A549 (cell line): ENCODE results near the gene NAT8L. TPM values are rescaled to one million over a fixed set of nuclear protein-coding genes. Genes with fewer than 3 reads are reported as not detected.

Source experiments
- ATAC-seq, 2 experiments: fragments of 200-7000 bp in 1 of 2; fragments of >200 bp in 1 of 2; cut with Nextera tagmentation in 1 of 2; cut with Tn5 transposase in 1 of 2; 3 replicates each; pipeline versions ENCODE4 v1.8.0 to v1.9.1; 2018 to 2020; ENCODE audit warnings: mild to moderate bottlenecking in 1 of 2, moderate library complexity in 1 of 2
- CTCF ChIA-PET: fragments of 300-600 bp; sonication (Branson Sonifier 250); formaldehyde crosslinking; extraction: SDS; loops from one replicate; lab custom pipeline; 2021; ENCODE audit warnings: antibody characterized with exemption, inconsistent platforms; lab: Yijun Ruan, JAX
- POLR2A ChIA-PET: fragments of 350-600 bp; formaldehyde crosslinking; extraction: SDS; loops from one replicate; lab custom pipeline; 2021; ENCODE audit warnings: antibody characterized with exemption, inconsistent platforms; lab: Yijun Ruan, JAX
- DNase-seq, 2 experiments: peaks; one replicate each; pipeline versions ENCODE4 v3.0.0 to v3.0.0-alpha.2; 2011 to 2016; ENCODE audit warnings: low read depth in 1 of 2, low spot score in 1 of 2
- FAIRE-seq: peaks from 2 replicates; lab custom pipeline; 2011; peaks lifted over from hg19 to GRCh38; lab: Jason Lieb, UNC
- H3K27ac ChIP-seq, 2 experiments: fragments of >200 bp; sonication (Bioruptor Twin); formaldehyde crosslinking; 3 replicates each; pipeline ENCODE4 v1.5.1; 2016 to 2017
- H3K4me1 ChIP-seq: fragments of >200 bp; sonication (Bioruptor Twin); formaldehyde crosslinking; 3 replicates; pipeline ENCODE4 v1.6.1; 2016
- H3K4me2 ChIP-seq: fragments of >200 bp; sonication (Bioruptor Twin); formaldehyde crosslinking; 3 replicates; pipeline ENCODE4 v1.6.1; 2016
- H3K4me3 ChIP-seq: fragments of >200 bp; sonication (Bioruptor Twin); formaldehyde crosslinking; 3 replicates; pipeline ENCODE4 v1.5.1; 2016
- H3K9me3 ChIP-seq: fragments of >200 bp; sonication (Bioruptor Twin); formaldehyde crosslinking; 3 replicates; pipeline ENCODE4 v1.6.1; 2016
- ATOH8 ChIP-seq: fragments of 250-450 bp; sonication (Bioruptor Pico); IDR thresholded peaks from 2 replicates; pipeline ENCODE4 v1.5.0; 2020; ENCODE audit warnings: low read depth, mild to moderate bottlenecking, moderate library complexity
- BCL3 ChIP-seq: fragments of >200 bp; sonication (Bioruptor Twin); formaldehyde crosslinking; IDR thresholded peaks from 3 replicates; pipeline ENCODE4 v1.6.1; 2016
- BHLHE40 ChIP-seq: IDR thresholded peaks from 2 replicates; pipeline ENCODE4 v1.6.1; 2012; ENCODE audit warnings: low read depth, low read length, inconsistent platforms
- CBX8 ChIP-seq: fragments of 200-600 bp; sonication (generic); IDR thresholded peaks from 2 replicates; pipeline ENCODE4 v1.6.1; 2016
- E2F6 ChIP-seq: IDR thresholded peaks from 2 replicates; pipeline ENCODE4 v1.6.1; 2012; ENCODE audit warnings: low read depth, borderline replicate concordance
- EHMT2 ChIP-seq: fragments of 200-600 bp; sonication (generic); IDR thresholded peaks from 2 replicates; pipeline ENCODE4 v1.6.1; 2016; ENCODE audit warnings: antibody characterized with exemption, low read depth, mild to moderate bottlenecking, moderate library complexity
- FOSB ChIP-seq: fragments of 250-450 bp; sonication (Bioruptor Pico); IDR thresholded peaks from 2 replicates; pipeline ENCODE4 v1.5.0; 2020; ENCODE audit warnings: mild to moderate bottlenecking, moderate library complexity
- FOXS1 ChIP-seq: fragments of 250-450 bp; sonication (Bioruptor Pico); IDR thresholded peaks from 2 replicates; pipeline ENCODE4 v1.5.0; 2020; ENCODE audit warnings: mild to moderate bottlenecking, moderate library complexity
- GATA3 ChIP-seq: IDR thresholded peaks from 2 replicates; pipeline ENCODE4 v1.6.1; 2012; ENCODE audit warnings: borderline replicate concordance
- HDAC2 ChIP-seq: fragments of 200-600 bp; sonication (generic); IDR thresholded peaks from 2 replicates; pipeline ENCODE4 v1.6.1; 2016
- HOXB13 ChIP-seq: fragments of 250-450 bp; sonication (Bioruptor Pico); IDR thresholded peaks from 2 replicates; pipeline ENCODE4 v1.5.0; 2020; ENCODE audit warnings: low read depth, mild to moderate bottlenecking, moderate library complexity
- HOXB5 ChIP-seq: fragments of 250-450 bp; sonication (Bioruptor Pico); IDR thresholded peaks from 2 replicates; pipeline ENCODE4 v1.5.0; 2020; ENCODE audit warnings: mild to moderate bottlenecking, moderate library complexity
- MAFK ChIP-seq: fragments of 450-650 bp; IDR thresholded peaks from 2 replicates; pipeline ENCODE4 v1.6.1; 2014; ENCODE audit not compliant: partially characterized antibody
- NPAS2 ChIP-seq: fragments of 250-450 bp; sonication (Bioruptor Pico); IDR thresholded peaks from 2 replicates; pipeline ENCODE4 v1.8.0; 2022; ENCODE audit warnings: mild to moderate bottlenecking, moderate library complexity, borderline replicate concordance
- PHF8 ChIP-seq: fragments of 200-600 bp; sonication (generic); IDR thresholded peaks from 2 replicates; pipeline ENCODE4 v1.6.1; 2016; ENCODE audit warnings: low read depth, mild to moderate bottlenecking, antibody characterized with exemption, moderate library complexity, borderline replicate concordance
- POLR2AphosphoS2 ChIP-seq: conservative IDR thresholded peaks from 2 replicates; pipeline ENCODE4 v1.6.1; 2012; ENCODE audit warnings: low read length, improper control_type of control experiment, inconsistent platforms
- RAD21 ChIP-seq, 2 experiments: fragments of >200 bp in 1 of 2; sonication (Bioruptor Twin) in 1 of 2; formaldehyde crosslinking in 1 of 2; IDR thresholded peaks in 1 of 2; conservative IDR thresholded peaks in 1 of 2; 2 replicates in 1 of 2; 3 replicates in 1 of 2; pipeline ENCODE4 v1.6.1; 2012 to 2018; ENCODE audit warnings: inconsistent platforms in 1 of 2
- RCOR1 ChIP-seq: fragments of 150-350 bp; IDR thresholded peaks from 2 replicates; pipeline ENCODE4 v1.6.1; 2014; ENCODE audit warnings: antibody characterized with exemption, low read length, low read depth
- RFX5 ChIP-seq: fragments of 450-650 bp; IDR thresholded peaks from 2 replicates; pipeline ENCODE4 v1.7.1; 2014; ENCODE audit warnings: antibody characterized with exemption, mild to moderate bottlenecking, moderate library complexity
- USF2 ChIP-seq: fragments of 450-650 bp; IDR thresholded peaks from 2 replicates; pipeline ENCODE4 v1.6.1; 2014; ENCODE audit warnings: antibody characterized with exemption
- ZFP36 ChIP-seq: fragments of 450-650 bp; IDR thresholded peaks from 2 replicates; pipeline ENCODE4 v1.6.1; 2014; ENCODE audit warnings: borderline replicate concordance; ENCODE audit not compliant: partially characterized antibody
- ZNF302 ChIP-seq: fragments of 250-450 bp; sonication (Bioruptor Pico); IDR thresholded peaks from 2 replicates; pipeline ENCODE4 v1.9.0; 2021; ENCODE audit warnings: inconsistent platforms, mild to moderate bottlenecking, moderate library complexity
- ZSCAN20 ChIP-seq: fragments of 250-450 bp; sonication (Bioruptor Pico); IDR thresholded peaks from 2 replicates; pipeline ENCODE4 v1.8.0; 2022; ENCODE audit warnings: mild to moderate bottlenecking, moderate library complexity
- WGBS: methylation state at CpG from one replicate; pipeline ENCODE4 v1.1.6; 2017; ENCODE audit errors: missing lambda C conversion rate; 5-methylcytosine and 5-hydroxymethylcytosine counted together
- polyA plus RNA-seq, 4 experiments: library from polyadenylated mRNA; depleted of rRNA in 3 of 4; stranded (reverse); fragments of >200 nt; fragmentation: RNase III in 1 of 4; extraction: RNeasy Plus Mini Kit Qiagen cat#74134 plus additional on column Dnase treatment in 1 of 4; gene quantifications; 2 replicates in 3 of 4; 3 replicates in 1 of 4; pipeline ENCODE4 v1.2.3, GENCODE V29; 2011 to 2017

The NAT8L gene
- polyA plus RNA-seq, 2 of the 4 experiments (the other 2 are of a cell fraction), result 2.6 to 8.2 TPM

- FAIRE-seq (no peak), ATAC-seq (no peak), DNase-seq (no peak)
- TF ChIP-seq NPAS2 (no peak), EHMT2 (no peak), MAFK (no peak), ATOH8 (CRISPR knock-in tag) (no peak), ZSCAN20 (CRISPR knock-in tag) (no peak)
- Histone ChIP-seq H3K4me3 (no peak overlapping the region), H3K4me2 (no peak overlapping the region), H3K4me1 (no peaks in the 10 kb centered on the region), H3K27ac (no peak overlapping the region), H3K9me3 (0 out of 3 replicates have a peak, but pooled peaks cover 3% of the 10 kb centered on the region)
- 83% methylated on average over 10 of the region's 16 CpGs for WGBS
- ChIA-PET CTCF (no interaction called here), POLR2A (no interaction called here)
Measured at GRCh38 chr4:2095236-2096072, 36.3 kb downstream of the NAT8L start.

- ATAC-seq, result no peak
- FAIRE-seq, result no peak
- WGBS, result 46% methylated on average over 6 of the region's 7 CpGs
- CTCF ChIA-PET, result no interaction called here
- TF ChIP-seq HOXB13 (CRISPR knock-in tag), result no peak
- no peak for TF ChIP-seq USF2
- Histone ChIP-seq H3K4me2 (no peak overlapping the region), H3K4me3 (no peak overlapping the region), H3K4me1 (no peaks in the 10 kb centered on the region), H3K27ac (no peak overlapping the region), H3K9me3 (0 out of 3 replicates have a peak, but pooled peaks cover 3% of the 10 kb centered on the region)
- POLR2A ChIA-PET, result no interaction called here
- DNase-seq, result no peak
Measured at GRCh38 chr4:2096073-2096609, 37.0 kb downstream of the NAT8L start.

- no peak for DNase-seq
- H3K4me2 ChIP-seq, result no peak overlapping the region
- CTCF ChIA-PET, result no interaction called here
Measured at GRCh38 chr4:2101346-2102044, 42.4 kb downstream of the NAT8L start.

GRCh38 chr4:2102045-2102883 lies 43.1 kb downstream of the NAT8L start:
- ChIA-PET POLR2A (no interaction called here), CTCF (no interaction called here)
- DNase-seq, result no peak
- Histone ChIP-seq H3K27ac (no peak overlapping the region), H3K4me2 (no peak overlapping the region), H3K4me1 (no peaks in the 10 kb centered on the region)
- ATAC-seq, result no peak
- no peak for TF ChIP-seq RCOR1
- TF ChIP-seq CBX8, result no peak
- TF ChIP-seq HOXB5 (CRISPR knock-in tag), result no peak
- no peak for TF ChIP-seq GATA3
- TF ChIP-seq FOXS1, result no peak
- no peak for TF ChIP-seq RAD21 (conservative IDR thresholded peaks at IDR 0.05 in 1 of 2, IDR thresholded peaks at IDR 0.05 in 1 of 2)
- TF ChIP-seq BHLHE40, result no peak
- no peak for TF ChIP-seq RFX5
- no peak for TF ChIP-seq E2F6
- no peak for TF ChIP-seq ZFP36
- TF ChIP-seq ZNF302 (CRISPR knock-in tag), result no peak
- TF ChIP-seq BCL3, result no peak
- TF ChIP-seq HDAC2, result no peak
- TF ChIP-seq FOSB (CRISPR knock-in tag), result no peak
- TF ChIP-seq POLR2AphosphoS2, result no peak
- no peak for TF ChIP-seq PHF8
- TF ChIP-seq, all 56 proteins: peak for 0
- 41% methylated on average over 1 of the region's 4 CpGs for WGBS
- FAIRE-seq, result no peak
- Histone ChIP-seq H3K9me3 (peaks cover 15% of the 10 kb centered on the region; the same call in 2 of the 3 replicates), H3K4me3 (no peak overlapping the region)

More at GRCh38 chr4:2101346-2102044, 42.4 kb downstream of the NAT8L start:
- ATAC-seq, result no peak
- 52% methylated on average over 6 of the region's 7 CpGs for WGBS
- no peak overlapping the region for H3K4me3 ChIP-seq
- TF ChIP-seq MAFK (no peak), NPAS2 (no peak)
- TF ChIP-seq, all 56 proteins: peak for 0
- POLR2A ChIA-PET, result no interaction called here
- Histone ChIP-seq H3K9me3 (peaks cover 18% of the 10 kb centered on the region; the same call in 2 of the 3 replicates), H3K27ac (no peak overlapping the region), H3K4me1 (no peaks in the 10 kb centered on the region)
- FAIRE-seq, result no peak
